SU-DHL-6 (cell line): ENCODE results near the gene TTC4.

ENCODE experiments used
- H2AFZ ChIP-seq: fragments of 200-600 bp; sonication (generic); 2 replicates; pipeline ENCODE4 v1.6.1; 2014; ENCODE audit warnings: low read depth, mild to moderate bottlenecking, moderate library complexity, mixed read lengths, antibody characterized with exemption, low read length; ENCODE audit not compliant: severe bottlenecking
- H3F3A ChIP-seq: fragments of 200-600 bp; shearing (Covaris generic); 2 replicates; pipeline ENCODE4 v1.6.0; 2016; ENCODE audit warnings: antibody characterized with exemption, mild to moderate bottlenecking; ENCODE audit not compliant: insufficient read depth
- H3K27ac ChIP-seq: fragments of 200-600 bp; sonication (generic); 2 replicates; pipeline ENCODE4 v1.5.1; 2016; ENCODE audit warnings: low read depth, mild to moderate bottlenecking, low read length, moderate library complexity, mixed read lengths
- H3K27me3 ChIP-seq: fragments of 200-600 bp; sonication (generic), shearing (Covaris generic); 2 replicates; pipeline ENCODE4 v1.6.0; 2014; ENCODE audit warnings: mild to moderate bottlenecking, low read length
- H3K36me3 ChIP-seq: fragments of 200-600 bp; sonication (generic); 2 replicates; pipeline ENCODE4 v1.6.1; 2014; ENCODE audit warnings: mild to moderate bottlenecking, low read length, mixed read lengths
- H3K4me2 ChIP-seq: fragments of 300-600, 200-600 bp; shearing (Covaris generic), sonication (generic); 2 replicates; pipeline ENCODE4 v1.6.0; 2014; ENCODE audit warnings: low read length, low read depth, mild to moderate bottlenecking; ENCODE audit not compliant: poor library complexity, severe bottlenecking
- H3K4me3 ChIP-seq: fragments of 200-600 bp; sonication (generic); 2 replicates; pipeline ENCODE4 v1.5.1; 2014; ENCODE audit warnings: antibody characterized with exemption, low read length, mild to moderate bottlenecking, mixed read lengths; ENCODE audit not compliant: insufficient read depth, poor library complexity, severe bottlenecking
- H3K79me2 ChIP-seq: fragments of 200-600 bp; sonication (generic); 2 replicates; pipeline ENCODE4 v1.6.1; 2014; ENCODE audit warnings: mild to moderate bottlenecking, low read length, moderate library complexity; ENCODE audit not compliant: insufficient read depth
- H3K9ac ChIP-seq: fragments of 200-600 bp; sonication (generic); 2 replicates; pipeline ENCODE4 v1.7.0; 2014; ENCODE audit warnings: mild to moderate bottlenecking, low read length
- H3K9me2 ChIP-seq: fragments of 200-600 bp; sonication (generic); replicated peaks from 2 replicates; pipeline ENCODE4 v1.6.1; 2014; ENCODE audit warnings: low read length; ENCODE audit not compliant: insufficient read depth
- H3K9me3 ChIP-seq: fragments of 200-600 bp; sonication (generic); 2 replicates; pipeline ENCODE4 v1.6.1; 2014; ENCODE audit warnings: low read length, mixed read lengths; ENCODE audit not compliant: insufficient read depth
- H4K20me1 ChIP-seq: fragments of 200-600 bp; sonication (generic); 2 replicates; pipeline ENCODE4 v1.6.1; 2014; ENCODE audit warnings: low read depth, mild to moderate bottlenecking, antibody characterized with exemption, low read length, moderate library complexity, mixed read lengths
- EZH2phosphoT487 ChIP-seq: fragments of 200-600 bp; sonication (generic), shearing (Covaris generic); conservative IDR thresholded peaks from 2 replicates; pipeline ENCODE4 v1.6.1; 2018; ENCODE audit warnings: mild to moderate bottlenecking, antibody characterized with exemption, low read length, moderate library complexity, mixed read lengths
- TF ChIP-seq, protein P1 (sequence below): fragments of 200-600 bp; sonication (generic); IDR thresholded peaks from one replicate; pipeline ENCODE4 v1.5.1; 2017; ENCODE audit warnings: antibody characterized with exemption, mild to moderate bottlenecking, low read length, moderate library complexity; ENCODE audit not compliant: insufficient read depth, poor library complexity, severe bottlenecking

The TTC4 gene

DNA sequence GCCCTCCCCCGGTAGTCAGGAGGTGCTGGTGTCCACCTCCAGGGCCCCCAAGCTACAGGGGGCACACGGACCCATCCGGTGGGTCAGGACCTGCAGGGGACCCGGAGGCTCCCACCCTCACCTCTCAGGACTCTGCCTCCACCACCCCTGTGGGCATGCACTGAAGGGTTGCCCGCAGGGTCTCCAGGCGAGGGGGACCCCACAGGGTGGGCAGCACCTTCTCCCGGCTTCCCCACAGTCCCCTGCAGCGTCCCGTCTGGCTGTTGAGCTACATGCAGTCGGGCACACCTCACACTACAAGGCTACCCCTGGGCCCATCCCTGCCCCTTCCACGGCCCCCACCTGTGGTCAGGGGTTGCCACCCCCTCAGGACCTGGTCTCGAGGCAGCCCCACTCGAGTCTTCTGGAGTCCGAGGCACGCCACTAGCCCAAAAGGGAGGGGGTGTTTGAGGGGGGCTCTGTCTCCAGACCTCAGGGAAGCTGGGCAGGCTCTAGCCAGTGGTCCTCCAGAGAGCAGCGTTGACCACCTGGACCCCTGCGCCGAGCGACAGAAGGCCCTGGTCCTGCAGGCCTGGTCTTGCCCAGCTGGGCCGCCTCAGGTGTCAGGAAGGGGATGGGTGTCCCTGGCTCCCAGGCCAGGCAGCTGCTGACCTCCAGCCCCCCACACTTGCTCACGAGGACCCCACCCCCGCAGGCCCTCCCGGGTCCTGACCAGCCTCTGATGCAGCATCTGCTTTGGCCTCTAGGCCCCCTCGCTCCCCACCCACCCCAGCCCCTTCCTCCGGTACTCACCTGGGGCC is 39.0 kb downstream of the TTC4 start:
- Histone ChIP-seq H3K4me3 (no peak overlapping the region), H3K4me2 (no peak overlapping the region), H3K27ac (no peak overlapping the region), H4K20me1 (no peaks in the 10 kb centered on the region; the same call in 1 of the 2 replicates), H3K9me2 (no peaks in the 10 kb centered on the region), H3F3A (no peaks in the 10 kb centered on the region), H3K9ac (no peak overlapping the region), H3K36me3 (no peaks in the 10 kb centered on the region), H3K9me3 (no peaks in the 10 kb centered on the region), H3K79me2 (no peaks in the 10 kb centered on the region), H3K27me3 (no peaks in the 10 kb centered on the region), H2AFZ (no peak overlapping the region)
- TF ChIP-seq, protein P1, sequence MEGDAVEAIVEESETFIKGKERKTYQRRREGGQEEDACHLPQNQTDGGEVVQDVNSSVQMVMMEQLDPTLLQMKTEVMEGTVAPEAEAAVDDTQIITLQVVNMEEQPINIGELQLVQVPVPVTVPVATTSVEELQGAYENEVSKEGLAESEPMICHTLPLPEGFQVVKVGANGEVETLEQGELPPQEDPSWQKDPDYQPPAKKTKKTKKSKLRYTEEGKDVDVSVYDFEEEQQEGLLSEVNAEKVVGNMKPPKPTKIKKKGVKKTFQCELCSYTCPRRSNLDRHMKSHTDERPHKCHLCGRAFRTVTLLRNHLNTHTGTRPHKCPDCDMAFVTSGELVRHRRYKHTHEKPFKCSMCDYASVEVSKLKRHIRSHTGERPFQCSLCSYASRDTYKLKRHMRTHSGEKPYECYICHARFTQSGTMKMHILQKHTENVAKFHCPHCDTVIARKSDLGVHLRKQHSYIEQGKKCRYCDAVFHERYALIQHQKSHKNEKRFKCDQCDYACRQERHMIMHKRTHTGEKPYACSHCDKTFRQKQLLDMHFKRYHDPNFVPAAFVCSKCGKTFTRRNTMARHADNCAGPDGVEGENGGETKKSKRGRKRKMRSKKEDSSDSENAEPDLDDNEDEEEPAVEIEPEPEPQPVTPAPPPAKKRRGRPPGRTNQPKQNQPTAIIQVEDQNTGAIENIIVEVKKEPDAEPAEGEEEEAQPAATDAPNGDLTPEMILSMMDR = no peak
- no peak for TF ChIP-seq EZH2phosphoT487

DNA sequence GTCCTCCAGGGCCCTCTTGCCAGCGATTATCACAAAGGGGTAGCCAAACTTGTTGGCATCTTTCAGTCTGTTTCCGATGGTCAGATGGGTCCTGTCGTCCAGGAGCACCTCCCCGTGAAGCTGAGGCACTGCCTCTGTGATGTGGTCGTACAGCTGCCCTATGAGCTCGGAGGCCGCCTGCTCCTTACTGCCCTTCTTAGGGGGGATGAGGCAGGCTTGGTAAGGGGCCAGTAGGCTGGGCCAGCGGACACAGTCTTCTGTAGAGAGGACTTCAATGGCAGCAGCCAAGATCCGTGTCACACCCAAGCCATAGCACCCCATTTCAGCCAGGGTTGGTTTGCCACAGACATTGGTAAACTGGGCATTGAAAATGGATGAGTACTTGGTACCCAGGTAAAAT is 42.2 kb downstream of the TTC4 start:
- no peaks in the 10 kb centered on the region; the same call in 1 of the 2 replicates for H4K20me1 ChIP-seq
- H3K27ac ChIP-seq = no peak overlapping the region
- H3K79me2 ChIP-seq = no peaks in the 10 kb centered on the region; the same call in 1 of the 2 replicates

DNA sequence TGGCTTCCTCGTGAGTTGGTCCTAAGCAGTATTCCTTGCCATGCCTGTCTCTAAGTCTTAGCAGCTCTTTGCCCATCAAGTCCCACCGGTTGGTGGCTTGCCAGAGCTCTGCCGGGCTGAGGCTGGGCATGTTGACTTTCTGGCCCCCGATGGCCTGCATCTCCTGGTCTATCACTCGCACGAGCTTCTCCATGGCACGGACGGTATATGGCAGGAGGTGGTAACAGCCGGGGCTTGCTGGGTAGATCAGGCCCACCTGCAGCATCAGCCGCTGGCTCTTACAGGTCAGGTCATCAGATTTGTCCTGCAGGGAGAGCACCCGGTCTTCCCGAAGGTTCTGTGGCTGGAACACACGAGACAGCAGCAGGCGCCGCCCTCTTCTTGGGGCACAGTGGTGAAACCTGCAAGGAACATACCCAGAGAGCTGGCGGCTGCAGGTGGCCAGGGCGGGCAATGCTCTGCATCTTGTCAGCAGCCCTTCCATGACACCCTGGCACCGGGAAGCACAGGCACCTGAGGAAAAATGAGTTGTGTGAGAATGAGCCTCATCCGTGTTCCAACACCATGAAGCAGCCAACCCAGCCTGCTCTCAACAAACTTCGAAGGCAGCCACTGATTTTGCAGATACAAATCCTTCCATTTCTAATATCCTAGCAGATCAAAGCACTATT is 43.2 kb downstream of the TTC4 start:
- H3K9me2 ChIP-seq = no peaks in the 10 kb centered on the region
- no peak overlapping the region for H3K4me3 ChIP-seq
- H3K4me2 ChIP-seq = no peak overlapping the region
- H3K36me3 ChIP-seq = no peaks in the 10 kb centered on the region
- no peak overlapping the region for H3K27ac ChIP-seq
- H2AFZ ChIP-seq = no peak overlapping the region
- H3K79me2 ChIP-seq = peaks cover 8% of the 10 kb centered on the region; the same call in 1 of the 2 replicates
- H3F3A ChIP-seq = no peaks in the 10 kb centered on the region
- no peaks in the 10 kb centered on the region; the same call in 1 of the 2 replicates for H4K20me1 ChIP-seq
- no peak overlapping the region for H3K9ac ChIP-seq
- H3K9me3 ChIP-seq = no peaks in the 10 kb centered on the region
- TF ChIP-seq, protein P1 = no peak
- no peak for TF ChIP-seq EZH2phosphoT487
- H3K27me3 ChIP-seq = no peaks in the 10 kb centered on the region

More for the DNA sequence above, 42.2 kb downstream of the TTC4 start:
- Histone ChIP-seq H3K4me3 (no peak overlapping the region), H2AFZ (no peak overlapping the region), H3K9me3 (no peaks in the 10 kb centered on the region), H3K9ac (no peak overlapping the region), H3K9me2 (no peaks in the 10 kb centered on the region), H3F3A (no peaks in the 10 kb centered on the region), H3K4me2 (no peak overlapping the region), H3K27me3 (no peaks in the 10 kb centered on the region), H3K36me3 (no peaks in the 10 kb centered on the region)
- TF ChIP-seq, protein P1 = no peak
- TF ChIP-seq EZH2phosphoT487 = no peak
